ENCODE results near the gene LRRC8D. TPM values are rescaled to one million over a fixed set of nuclear protein-coding genes. Genes with fewer than 3 reads are reported as not detected.

The LRRC8D gene
- total and polyA plus RNA-seq, 9 of the 15 experiments (the other 6 are each of a cell fraction or from before 2014, with no cell fraction given) = 3.4 to 53.9 (median 15.9) TPM

DNA sequence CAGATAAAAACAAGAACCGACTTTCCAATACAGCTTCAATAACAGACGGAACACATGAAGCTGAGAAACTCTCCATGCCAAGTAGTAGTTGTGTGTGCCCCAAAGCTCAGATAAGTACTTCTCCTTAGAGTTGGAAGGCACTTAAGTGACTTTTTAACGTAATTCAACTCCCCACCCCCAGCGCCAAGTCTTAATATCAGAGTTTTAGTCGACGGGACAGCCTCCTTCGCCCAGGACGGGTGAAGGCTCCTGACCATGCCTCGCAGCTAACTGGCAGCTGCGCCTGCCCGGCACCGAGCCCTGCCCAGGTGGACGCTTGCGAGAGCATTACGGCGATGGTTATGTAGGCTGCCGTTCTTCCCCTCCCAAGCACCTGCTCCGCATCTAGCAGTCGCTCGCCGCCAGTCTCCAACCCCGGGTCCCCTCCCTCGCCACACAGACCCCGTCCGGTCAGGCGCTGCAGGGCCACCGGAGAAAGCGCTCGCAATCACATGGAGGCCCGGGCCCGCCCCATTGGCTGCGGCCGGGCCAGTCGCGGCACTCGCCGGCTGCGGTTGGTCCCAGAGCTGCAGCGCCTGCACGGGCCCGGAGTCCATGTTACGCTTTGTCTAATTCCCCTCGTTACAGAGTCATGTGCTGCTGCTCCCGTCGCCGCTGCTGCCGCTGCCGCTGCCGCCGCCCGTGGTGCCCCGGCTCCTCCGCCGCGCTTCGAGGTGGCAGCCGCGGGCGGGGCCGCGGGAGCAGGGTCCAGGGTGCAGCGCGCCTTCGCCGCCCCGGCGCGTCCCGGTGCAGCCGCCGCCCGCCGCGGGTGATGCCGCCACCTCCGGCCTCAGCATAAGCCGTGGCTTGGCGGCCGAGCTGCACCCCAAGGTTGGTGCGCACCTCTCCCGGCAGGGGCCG, at the start of gene LRRC8D (continued):
- TF ChIP-seq, protein P1, sequence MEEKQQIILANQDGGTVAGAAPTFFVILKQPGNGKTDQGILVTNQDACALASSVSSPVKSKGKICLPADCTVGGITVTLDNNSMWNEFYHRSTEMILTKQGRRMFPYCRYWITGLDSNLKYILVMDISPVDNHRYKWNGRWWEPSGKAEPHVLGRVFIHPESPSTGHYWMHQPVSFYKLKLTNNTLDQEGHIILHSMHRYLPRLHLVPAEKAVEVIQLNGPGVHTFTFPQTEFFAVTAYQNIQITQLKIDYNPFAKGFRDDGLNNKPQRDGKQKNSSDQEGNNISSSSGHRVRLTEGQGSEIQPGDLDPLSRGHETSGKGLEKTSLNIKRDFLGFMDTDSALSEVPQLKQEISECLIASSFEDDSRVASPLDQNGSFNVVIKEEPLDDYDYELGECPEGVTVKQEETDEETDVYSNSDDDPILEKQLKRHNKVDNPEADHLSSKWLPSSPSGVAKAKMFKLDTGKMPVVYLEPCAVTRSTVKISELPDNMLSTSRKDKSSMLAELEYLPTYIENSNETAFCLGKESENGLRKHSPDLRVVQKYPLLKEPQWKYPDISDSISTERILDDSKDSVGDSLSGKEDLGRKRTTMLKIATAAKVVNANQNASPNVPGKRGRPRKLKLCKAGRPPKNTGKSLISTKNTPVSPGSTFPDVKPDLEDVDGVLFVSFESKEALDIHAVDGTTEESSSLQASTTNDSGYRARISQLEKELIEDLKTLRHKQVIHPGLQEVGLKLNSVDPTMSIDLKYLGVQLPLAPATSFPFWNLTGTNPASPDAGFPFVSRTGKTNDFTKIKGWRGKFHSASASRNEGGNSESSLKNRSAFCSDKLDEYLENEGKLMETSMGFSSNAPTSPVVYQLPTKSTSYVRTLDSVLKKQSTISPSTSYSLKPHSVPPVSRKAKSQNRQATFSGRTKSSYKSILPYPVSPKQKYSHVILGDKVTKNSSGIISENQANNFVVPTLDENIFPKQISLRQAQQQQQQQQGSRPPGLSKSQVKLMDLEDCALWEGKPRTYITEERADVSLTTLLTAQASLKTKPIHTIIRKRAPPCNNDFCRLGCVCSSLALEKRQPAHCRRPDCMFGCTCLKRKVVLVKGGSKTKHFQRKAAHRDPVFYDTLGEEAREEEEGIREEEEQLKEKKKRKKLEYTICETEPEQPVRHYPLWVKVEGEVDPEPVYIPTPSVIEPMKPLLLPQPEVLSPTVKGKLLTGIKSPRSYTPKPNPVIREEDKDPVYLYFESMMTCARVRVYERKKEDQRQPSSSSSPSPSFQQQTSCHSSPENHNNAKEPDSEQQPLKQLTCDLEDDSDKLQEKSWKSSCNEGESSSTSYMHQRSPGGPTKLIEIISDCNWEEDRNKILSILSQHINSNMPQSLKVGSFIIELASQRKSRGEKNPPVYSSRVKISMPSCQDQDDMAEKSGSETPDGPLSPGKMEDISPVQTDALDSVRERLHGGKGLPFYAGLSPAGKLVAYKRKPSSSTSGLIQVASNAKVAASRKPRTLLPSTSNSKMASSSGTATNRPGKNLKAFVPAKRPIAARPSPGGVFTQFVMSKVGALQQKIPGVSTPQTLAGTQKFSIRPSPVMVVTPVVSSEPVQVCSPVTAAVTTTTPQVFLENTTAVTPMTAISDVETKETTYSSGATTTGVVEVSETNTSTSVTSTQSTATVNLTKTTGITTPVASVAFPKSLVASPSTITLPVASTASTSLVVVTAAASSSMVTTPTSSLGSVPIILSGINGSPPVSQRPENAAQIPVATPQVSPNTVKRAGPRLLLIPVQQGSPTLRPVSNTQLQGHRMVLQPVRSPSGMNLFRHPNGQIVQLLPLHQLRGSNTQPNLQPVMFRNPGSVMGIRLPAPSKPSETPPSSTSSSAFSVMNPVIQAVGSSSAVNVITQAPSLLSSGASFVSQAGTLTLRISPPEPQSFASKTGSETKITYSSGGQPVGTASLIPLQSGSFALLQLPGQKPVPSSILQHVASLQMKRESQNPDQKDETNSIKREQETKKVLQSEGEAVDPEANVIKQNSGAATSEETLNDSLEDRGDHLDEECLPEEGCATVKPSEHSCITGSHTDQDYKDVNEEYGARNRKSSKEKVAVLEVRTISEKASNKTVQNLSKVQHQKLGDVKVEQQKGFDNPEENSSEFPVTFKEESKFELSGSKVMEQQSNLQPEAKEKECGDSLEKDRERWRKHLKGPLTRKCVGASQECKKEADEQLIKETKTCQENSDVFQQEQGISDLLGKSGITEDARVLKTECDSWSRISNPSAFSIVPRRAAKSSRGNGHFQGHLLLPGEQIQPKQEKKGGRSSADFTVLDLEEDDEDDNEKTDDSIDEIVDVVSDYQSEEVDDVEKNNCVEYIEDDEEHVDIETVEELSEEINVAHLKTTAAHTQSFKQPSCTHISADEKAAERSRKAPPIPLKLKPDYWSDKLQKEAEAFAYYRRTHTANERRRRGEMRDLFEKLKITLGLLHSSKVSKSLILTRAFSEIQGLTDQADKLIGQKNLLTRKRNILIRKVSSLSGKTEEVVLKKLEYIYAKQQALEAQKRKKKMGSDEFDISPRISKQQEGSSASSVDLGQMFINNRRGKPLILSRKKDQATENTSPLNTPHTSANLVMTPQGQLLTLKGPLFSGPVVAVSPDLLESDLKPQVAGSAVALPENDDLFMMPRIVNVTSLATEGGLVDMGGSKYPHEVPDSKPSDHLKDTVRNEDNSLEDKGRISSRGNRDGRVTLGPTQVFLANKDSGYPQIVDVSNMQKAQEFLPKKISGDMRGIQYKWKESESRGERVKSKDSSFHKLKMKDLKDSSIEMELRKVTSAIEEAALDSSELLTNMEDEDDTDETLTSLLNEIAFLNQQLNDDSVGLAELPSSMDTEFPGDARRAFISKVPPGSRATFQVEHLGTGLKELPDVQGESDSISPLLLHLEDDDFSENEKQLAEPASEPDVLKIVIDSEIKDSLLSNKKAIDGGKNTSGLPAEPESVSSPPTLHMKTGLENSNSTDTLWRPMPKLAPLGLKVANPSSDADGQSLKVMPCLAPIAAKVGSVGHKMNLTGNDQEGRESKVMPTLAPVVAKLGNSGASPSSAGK (IDR thresholded peaks at IDR 0.05) = peak; percentile 98
- TF ChIP-seq NR4A1 (CRISPR knock-in tag; IDR thresholded peaks at IDR 0.05) = 0 out of 2 replicates have a peak, but pooled peaks have one; percentile 33
- no peak for TF ChIP-seq NR4A1 (tag; IDR thresholded peaks at IDR 0.05)
- 0 out of 2 replicates have a peak, but pooled peaks have one; percentile 19 for TF ChIP-seq BCOR (IDR thresholded peaks at IDR 0.05)
- peak; percentile 97 for TF ChIP-seq L3MBTL2 (IDR thresholded peaks at IDR 0.05)
- TF ChIP-seq NONO (IDR thresholded peaks at IDR 0.05; ENCODE audit: low read depth in 2 of 2, low read length in 1 of 2) = peak in 1 of 2 experiments; percentile 77; a peak in 2 of 4 replicates
- TF ChIP-seq, protein P2, sequence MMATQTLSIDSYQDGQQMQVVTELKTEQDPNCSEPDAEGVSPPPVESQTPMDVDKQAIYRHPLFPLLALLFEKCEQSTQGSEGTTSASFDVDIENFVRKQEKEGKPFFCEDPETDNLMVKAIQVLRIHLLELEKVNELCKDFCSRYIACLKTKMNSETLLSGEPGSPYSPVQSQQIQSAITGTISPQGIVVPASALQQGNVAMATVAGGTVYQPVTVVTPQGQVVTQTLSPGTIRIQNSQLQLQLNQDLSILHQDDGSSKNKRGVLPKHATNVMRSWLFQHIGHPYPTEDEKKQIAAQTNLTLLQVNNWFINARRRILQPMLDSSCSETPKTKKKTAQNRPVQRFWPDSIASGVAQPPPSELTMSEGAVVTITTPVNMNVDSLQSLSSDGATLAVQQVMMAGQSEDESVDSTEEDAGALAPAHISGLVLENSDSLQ (IDR thresholded peaks at IDR 0.05) = no peak
- TF ChIP-seq, protein P3, sequence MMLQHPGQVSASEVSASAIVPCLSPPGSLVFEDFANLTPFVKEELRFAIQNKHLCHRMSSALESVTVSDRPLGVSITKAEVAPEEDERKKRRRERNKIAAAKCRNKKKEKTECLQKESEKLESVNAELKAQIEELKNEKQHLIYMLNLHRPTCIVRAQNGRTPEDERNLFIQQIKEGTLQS (IDR thresholded peaks at IDR 0.05) = no peak
- TF ChIP-seq, protein P3 (CRISPR knock-in tag; conservative IDR thresholded peaks at IDR 0.05) = 0 out of 2 replicates have a peak, but pooled peaks have one; percentile 32
- TF ChIP-seq SAP30 (IDR thresholded peaks at IDR 0.05; ENCODE audit: borderline replicate concordance, insufficient read depth, low read depth, low read length, poor library complexity, severe bottlenecking) = no peak
